ENCODE data around the gene PIGL. TPM values are rescaled to one million over a fixed set of nuclear protein-coding genes. Genes with fewer than 3 reads are reported as not detected.
"Not testable (repeated sequence)": the region's sequence is repeated elsewhere in the genome, so short reads cannot be mapped to it uniquely, and the experiment has no call there.

Gene PIGL
- total and polyA plus RNA-seq, 2 donors (not counting 1 experiment from before 2014, with no cell fraction given): 16.4 to 19.3 TPM

DNA sequence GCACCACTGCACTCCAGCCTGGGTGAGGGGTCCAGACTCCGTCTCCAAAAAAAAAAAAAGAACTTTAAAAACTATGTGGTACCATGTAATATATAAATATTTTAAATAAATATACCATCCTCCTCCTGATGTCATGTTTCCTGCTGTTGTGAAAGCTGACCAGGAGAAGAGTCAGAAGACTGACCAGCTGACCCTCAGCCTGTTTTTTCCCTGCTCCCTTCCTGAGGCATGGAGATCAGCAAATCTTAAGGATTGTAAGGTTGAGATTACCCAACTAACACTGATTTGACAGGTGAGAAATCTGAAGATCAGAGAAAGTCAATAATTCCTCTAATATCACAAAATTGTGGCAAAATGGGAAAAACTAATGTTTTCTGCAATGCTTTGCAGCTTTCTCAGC is 19.7 kb upstream of the PIGL start:
- DNase-seq (ENCODE audit: low read depth in 2 of 2): no peak
- Histone ChIP-seq H3K27ac (ENCODE audit: insufficient read depth, low read length) (no peak overlapping the region), H3K9me3 (ENCODE audit: control insufficient read depth, insufficient read depth, low read depth, low read length) (no peaks in the 10 kb centered on the region), H3K4me2 (ENCODE audit: extremely low read depth, insufficient read depth, low read length) (no peak overlapping the region), H3K27me3 (ENCODE audit: control insufficient read depth, insufficient read depth, low read length) (no peaks in the 10 kb centered on the region), H3K36me3 (ENCODE audit: control insufficient read depth, insufficient read depth, low read length) (no peaks in the 10 kb centered on the region), H3K79me2 (ENCODE audit: control insufficient read depth, insufficient read depth, low read length) (peaks cover 44% of the 10 kb centered on the region), H3K4me1 (ENCODE audit: control insufficient read depth, extremely low read depth, insufficient read depth, low read length) (no peaks in the 10 kb centered on the region), H2AFZ (ENCODE audit: low read length) (no peak overlapping the region), H4K20me1 (ENCODE audit: control insufficient read depth, extremely low read depth, insufficient read depth, low read length) (no peaks in the 10 kb centered on the region), H3K9ac (ENCODE audit: insufficient read depth, low read length) (no peak overlapping the region), H3K4me3 (replicated peaks in 1 of 4; ENCODE audit: control extremely low read depth in 1 of 4, insufficient read depth in 1 of 4, low read depth in 3 of 4, low read length in 4 of 4) (no peak overlapping the region)
- TF ChIP-seq EZH2 (IDR thresholded peaks at IDR 0.05; ENCODE audit: low read length, missing control alignments) (no peak), CTCF (conservative IDR thresholded peaks at IDR 0.05 in 1 of 2, IDR thresholded peaks at IDR 0.05 in 1 of 2; ENCODE audit: low read depth in 1 of 2, low read length in 2 of 2) (no peak)

DNA sequence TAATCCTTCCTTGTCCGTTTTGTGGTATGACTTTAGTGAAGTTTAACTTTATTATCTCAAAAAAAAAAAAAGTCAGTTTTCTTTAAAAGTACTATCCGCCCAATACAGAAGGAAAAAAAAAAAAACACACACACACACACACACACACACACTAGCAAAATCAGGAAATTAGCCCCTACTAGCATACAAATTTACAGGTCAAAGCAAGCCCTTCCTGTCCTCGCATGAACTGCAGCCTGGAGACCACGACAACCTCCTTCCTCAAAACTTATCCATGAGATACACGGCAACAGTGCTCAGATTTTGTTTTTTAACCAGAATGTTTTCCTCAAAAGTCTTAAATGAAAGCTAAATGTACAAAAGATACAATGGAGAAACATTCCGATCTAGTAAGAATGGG is 17.9 kb upstream of the PIGL start:
- no peaks in the 10 kb centered on the region for H3K9me3 ChIP-seq (ENCODE audit: control insufficient read depth, insufficient read depth, low read depth, low read length)
- no peak overlapping the region for H2AFZ ChIP-seq (ENCODE audit: low read length)
- no peaks in the 10 kb centered on the region for H3K36me3 ChIP-seq (ENCODE audit: control insufficient read depth, insufficient read depth, low read length)
- H4K20me1 ChIP-seq (ENCODE audit: control insufficient read depth, extremely low read depth, insufficient read depth, low read length): no peaks in the 10 kb centered on the region
- H3K27me3 ChIP-seq (ENCODE audit: control insufficient read depth, insufficient read depth, low read length): no peaks in the 10 kb centered on the region
- H3K4me2 ChIP-seq (ENCODE audit: extremely low read depth, insufficient read depth, low read length): peak overlapping the region; percentile 38
- no peak overlapping the region for H3K9ac ChIP-seq (ENCODE audit: insufficient read depth, low read length)
- H3K27ac ChIP-seq (ENCODE audit: insufficient read depth, low read length): no peak overlapping the region
- H3K4me1 ChIP-seq (ENCODE audit: control insufficient read depth, extremely low read depth, insufficient read depth, low read length): no peaks in the 10 kb centered on the region
- no peak for DNase-seq (ENCODE audit: low read depth in 2 of 2)
- no peak for TF ChIP-seq EZH2 (IDR thresholded peaks at IDR 0.05; ENCODE audit: low read length, missing control alignments)
- no peak for TF ChIP-seq CTCF (conservative IDR thresholded peaks at IDR 0.05 in 1 of 2, IDR thresholded peaks at IDR 0.05 in 1 of 2; ENCODE audit: low read depth in 1 of 2, low read length in 2 of 2)
- H3K79me2 ChIP-seq (ENCODE audit: control insufficient read depth, insufficient read depth, low read length): peaks cover 57% of the 10 kb centered on the region
- H3K4me3 ChIP-seq (replicated peaks in 1 of 4; ENCODE audit: control extremely low read depth in 1 of 4, insufficient read depth in 1 of 4, low read depth in 3 of 4, low read length in 4 of 4): no peak overlapping the region

DNA sequence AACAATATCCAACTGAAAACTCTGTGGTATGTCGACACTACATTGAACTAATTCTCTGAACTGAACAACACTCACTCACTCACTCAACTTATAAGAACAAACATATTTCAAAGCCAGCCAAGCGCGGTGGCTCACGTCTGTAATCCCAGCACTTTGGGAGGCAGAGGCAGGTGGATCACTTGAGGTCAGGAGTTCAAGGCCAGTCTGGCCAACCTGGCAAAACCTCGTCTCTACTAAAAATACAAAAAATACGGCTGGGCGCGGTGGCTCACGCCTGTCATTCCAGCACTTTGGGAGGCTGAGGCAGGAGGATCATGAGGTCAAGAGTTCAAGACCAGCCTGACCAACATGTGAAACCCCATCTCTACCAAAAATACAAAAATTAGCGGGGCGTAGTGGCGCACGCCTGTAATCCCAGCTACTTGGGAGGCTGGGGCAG is 15.3 kb upstream of the PIGL start:
- peaks cover 76% of the 10 kb centered on the region for H3K79me2 ChIP-seq (ENCODE audit: control insufficient read depth, insufficient read depth, low read length)
- not testable (repeated sequence) for H3K4me2 ChIP-seq (ENCODE audit: extremely low read depth, insufficient read depth, low read length); H2AFZ ChIP-seq (ENCODE audit: low read length); DNase-seq (ENCODE audit: low read depth in 2 of 2); H3K27me3 ChIP-seq (ENCODE audit: control insufficient read depth, insufficient read depth, low read length); H4K20me1 ChIP-seq (ENCODE audit: control insufficient read depth, extremely low read depth, insufficient read depth, low read length); H3K9me3 ChIP-seq (ENCODE audit: control insufficient read depth, insufficient read depth, low read depth, low read length); H3K9ac ChIP-seq (ENCODE audit: insufficient read depth, low read length); H3K36me3 ChIP-seq (ENCODE audit: control insufficient read depth, insufficient read depth, low read length); H3K27ac ChIP-seq (ENCODE audit: insufficient read depth, low read length); H3K4me3 ChIP-seq (replicated peaks in 1 of 4; ENCODE audit: control extremely low read depth in 1 of 4, insufficient read depth in 1 of 4, low read depth in 3 of 4, low read length in 4 of 4); H3K4me1 ChIP-seq (ENCODE audit: control insufficient read depth, extremely low read depth, insufficient read depth, low read length)

- H3K9ac ChIP-seq (ENCODE audit: insufficient read depth, low read length); H4K20me1 ChIP-seq (ENCODE audit: control insufficient read depth, extremely low read depth, insufficient read depth, low read length); H2AFZ ChIP-seq (ENCODE audit: low read length); H3K27me3 ChIP-seq (ENCODE audit: control insufficient read depth, insufficient read depth, low read length); H3K36me3 ChIP-seq (ENCODE audit: control insufficient read depth, insufficient read depth, low read length); H3K4me3 ChIP-seq (replicated peaks in 1 of 4; ENCODE audit: control extremely low read depth in 1 of 4, insufficient read depth in 1 of 4, low read depth in 3 of 4, low read length in 4 of 4); H3K4me1 ChIP-seq (ENCODE audit: control insufficient read depth, extremely low read depth, insufficient read depth, low read length); H3K9me3 ChIP-seq (ENCODE audit: control insufficient read depth, insufficient read depth, low read depth, low read length): not testable (repeated sequence)
- peak in 1 of 2 donors; percentile 38 for DNase-seq (ENCODE audit: low read depth in 2 of 2)
- H3K27ac ChIP-seq (ENCODE audit: insufficient read depth, low read length): peak overlapping the region; percentile 47
- H3K79me2 ChIP-seq (ENCODE audit: control insufficient read depth, insufficient read depth, low read length): peaks cover 75% of the 10 kb centered on the region
- peak overlapping the region; percentile 58 for H3K4me2 ChIP-seq (ENCODE audit: extremely low read depth, insufficient read depth, low read length)
Observed at GRCh38 chr17:16202554-16203500, 14.2 kb upstream of the PIGL start.

GRCh38 chr17:16204763-16205162 is 12.2 kb upstream of the PIGL start:
- H3K9ac ChIP-seq (ENCODE audit: insufficient read depth, low read length); DNase-seq (ENCODE audit: low read depth in 2 of 2); H3K9me3 ChIP-seq (ENCODE audit: control insufficient read depth, insufficient read depth, low read depth, low read length); H4K20me1 ChIP-seq (ENCODE audit: control insufficient read depth, extremely low read depth, insufficient read depth, low read length); H3K27ac ChIP-seq (ENCODE audit: insufficient read depth, low read length); H3K4me1 ChIP-seq (ENCODE audit: control insufficient read depth, extremely low read depth, insufficient read depth, low read length); H3K36me3 ChIP-seq (ENCODE audit: control insufficient read depth, insufficient read depth, low read length); H3K27me3 ChIP-seq (ENCODE audit: control insufficient read depth, insufficient read depth, low read length); H2AFZ ChIP-seq (ENCODE audit: low read length); H3K4me3 ChIP-seq (replicated peaks in 1 of 4; ENCODE audit: control extremely low read depth in 1 of 4, insufficient read depth in 1 of 4, low read depth in 3 of 4, low read length in 4 of 4); H3K4me2 ChIP-seq (ENCODE audit: extremely low read depth, insufficient read depth, low read length): not testable (repeated sequence)
- peaks cover 85% of the 10 kb centered on the region for H3K79me2 ChIP-seq (ENCODE audit: control insufficient read depth, insufficient read depth, low read length)
